ENCODE data around the gene KLHL15.
"Not testable (repeated sequence)": the region's sequence is repeated elsewhere in the genome, so short reads cannot be mapped to it uniquely, and the experiment has no call there.

The KLHL15 gene

GRCh38 chrX:24014388-24015018 is 12.5 kb downstream of the KLHL15 start:
- no peak for FAIRE-seq

- FAIRE-seq = no peak
These were observed 14.7 kb downstream of the KLHL15 start for GRCh38 chrX:24012266-24012665.

GRCh38 chrX:24005867-24006266 is 21.1 kb downstream of the KLHL15 start:
- FAIRE-seq = no peak

- FAIRE-seq = no peak
These were observed 22.0 kb downstream of the KLHL15 start for GRCh38 chrX:24005028-24005427.

- FAIRE-seq = no peak
These were observed 24.2 kb downstream of the KLHL15 start for GRCh38 chrX:24002792-24003191.

- FAIRE-seq = no peak
These were observed 24.8 kb downstream of the KLHL15 start for GRCh38 chrX:24002167-24002566.

- no peak for FAIRE-seq
These were observed 27.3 kb downstream of the KLHL15 start for GRCh38 chrX:23999671-24000070.

GRCh38 chrX:23993012-23993633 is 33.9 kb downstream of the KLHL15 start:
- FAIRE-seq = no peak

- FAIRE-seq = no peak
These were observed 34.6 kb downstream of the KLHL15 start for GRCh38 chrX:23992431-23992830.

GRCh38 chrX:23990455-23990854 is 36.5 kb downstream of the KLHL15 start:
- FAIRE-seq = no peak

GRCh38 chrX:23989689-23990088 is 37.3 kb downstream of the KLHL15 start:
- no peak for FAIRE-seq

GRCh38 chrX:23982891-23983290 is 44.1 kb downstream of the KLHL15 start:
- no peak for FAIRE-seq

- FAIRE-seq = no peak
These were observed 45.3 kb downstream of the KLHL15 start for GRCh38 chrX:23981711-23982110.

- FAIRE-seq = no peak
These were observed 45.8 kb downstream of the KLHL15 start for GRCh38 chrX:23981222-23981621.

- no peak for FAIRE-seq
These were observed 47.0 kb downstream of the KLHL15 start for GRCh38 chrX:23980011-23980441.

GRCh38 chrX:23978491-23978890 is 48.5 kb downstream of the KLHL15 start:
- FAIRE-seq = no peak

- not testable (repeated sequence) for FAIRE-seq
These were observed 61.4 kb downstream of the KLHL15 start for GRCh38 chrX:23965630-23966029.

GRCh38 chrX:23964191-23964590 is 62.8 kb downstream of the KLHL15 start:
- FAIRE-seq = no peak

- FAIRE-seq = no peak
These were observed 67.2 kb downstream of the KLHL15 start for GRCh38 chrX:23959781-23960180.

GRCh38 chrX:23954396-23954795 is 72.6 kb downstream of the KLHL15 start:
- no peak for FAIRE-seq

- FAIRE-seq = no peak
These were observed 73.1 kb downstream of the KLHL15 start for GRCh38 chrX:23953908-23954269.

- FAIRE-seq = no peak
These were observed 73.7 kb downstream of the KLHL15 start for GRCh38 chrX:23952984-23953907.

- FAIRE-seq = no peak
These were observed 74.6 kb downstream of the KLHL15 start for GRCh38 chrX:23952391-23952790.

- no peak for FAIRE-seq
These were observed 81.8 kb downstream of the KLHL15 start for GRCh38 chrX:23945206-23945605.

Data from TTC549 (cell line).